ENCODE data around the gene GDI1.

DNA sequence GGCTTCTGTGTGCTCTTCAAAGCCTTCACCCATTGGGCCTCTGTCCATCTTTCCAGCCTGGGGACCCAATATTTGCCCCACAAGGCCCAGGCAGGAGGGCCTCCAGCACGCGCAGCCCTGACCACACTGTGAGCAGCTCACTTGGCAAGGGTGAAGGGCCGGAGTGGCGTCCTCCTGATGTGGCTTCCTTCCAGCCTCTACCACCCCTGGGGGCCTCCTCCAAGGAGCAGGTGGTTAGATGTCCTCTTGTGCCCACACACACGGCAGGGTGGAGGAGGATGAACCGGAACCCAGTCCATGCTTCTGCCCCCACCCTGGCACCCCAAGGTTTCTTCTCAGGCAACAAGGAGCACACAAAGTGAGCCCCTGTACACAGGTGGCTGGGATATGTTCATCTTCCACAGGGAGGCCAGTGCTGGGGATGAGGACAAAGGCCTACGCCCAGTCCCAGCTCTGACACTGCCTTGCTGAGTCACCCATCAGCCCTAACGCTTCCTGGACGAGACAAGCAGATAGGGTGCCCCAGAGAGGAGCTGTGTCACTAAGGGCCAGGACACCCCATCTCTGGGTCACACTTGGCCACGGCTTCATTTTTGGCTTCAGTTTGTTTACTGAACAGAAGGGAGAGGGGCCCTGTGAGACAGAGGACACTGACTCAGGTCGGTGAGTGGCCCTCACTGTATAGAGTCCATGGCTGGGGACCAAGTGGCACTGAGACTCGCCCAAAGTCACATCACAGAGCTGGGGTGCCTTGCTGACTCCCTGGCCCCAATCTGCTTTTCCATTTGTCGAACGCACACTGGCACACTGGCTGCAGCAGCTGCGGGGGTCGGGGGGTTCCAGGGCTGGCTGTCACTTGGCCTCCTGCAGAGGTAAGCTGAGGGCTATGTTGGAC lies 47.5 kb downstream of the GDI1 start:
- no peak for TF ChIP-seq POLR2A (IDR thresholded peaks at IDR 0.05; ENCODE audit: low read depth, low read length)
- no peak for TF ChIP-seq TAF1 (IDR thresholded peaks at IDR 0.05; ENCODE audit: borderline replicate concordance, low read depth, low read length)
- no peak for TF ChIP-seq POLR2AphosphoS5 (IDR thresholded peaks at IDR 0.05; ENCODE audit: low read depth, low read length)
